HEK293 (cell line): ENCODE measurements around the gene PDE4DIP.
"Not testable (repeated sequence)": the region's sequence is repeated elsewhere in the genome, so short reads cannot be mapped to it uniquely, and the experiment has no call there.

Source experiments
- BCL11A ChIP-seq: fragments of 450-650 bp; formaldehyde crosslinking; IDR thresholded peaks from 2 replicates; pipeline ENCODE4 v1.5.1; 2016; ENCODE audit warnings: low read depth, missing biosample characterization, missing genetic modification characterization
- CTCF ChIP-seq: fragments of 450-650 bp; formaldehyde crosslinking; IDR thresholded peaks from 2 replicates; pipeline ENCODE4 v1.5.1; 2016; ENCODE audit warnings: missing biosample characterization, missing genetic modification characterization
- GLI4 ChIP-seq: fragments of 450-650 bp; formaldehyde crosslinking; IDR thresholded peaks from 2 replicates; pipeline ENCODE4 v1.5.1; 2016; ENCODE audit warnings: missing biosample characterization, missing genetic modification characterization
- KLF16 ChIP-seq: fragments of 450-650 bp; formaldehyde crosslinking; IDR thresholded peaks from 2 replicates; pipeline ENCODE4 v1.5.1; 2017; ENCODE audit warnings: missing biosample characterization, missing genetic modification characterization
- ZNF10 ChIP-seq: fragments of 450-650 bp; formaldehyde crosslinking; IDR thresholded peaks from 2 replicates; pipeline ENCODE4 v1.5.1; 2017; ENCODE audit warnings: missing biosample characterization, missing genetic modification characterization
- ZNF600 ChIP-seq: fragments of 450-650 bp; formaldehyde crosslinking; IDR thresholded peaks from 2 replicates; pipeline ENCODE4 v1.5.1; 2016; ENCODE audit warnings: missing biosample characterization, missing genetic modification characterization
- ZNF704 ChIP-seq: fragments of 450-650 bp; formaldehyde crosslinking; IDR thresholded peaks from 2 replicates; pipeline ENCODE4 v1.5.1; 2016; ENCODE audit warnings: missing biosample characterization, missing genetic modification characterization

- not testable (repeated sequence) for TF ChIP-seq BCL11A; CTCF; ZNF600; ZNF10 (tag by site-specific recombination); GLI4; ZNF704 (tag by site-specific recombination); KLF16 (tag by site-specific recombination)
Observed at GRCh38 chr1:148844651-148845050, 423 bp downstream of the PDE4DIP start.
